K562 treated with DMSO at 1 percent for 48 hours (cell line): ENCODE measurements around the gene KCNE4. TPM values are rescaled to one million over a fixed set of nuclear protein-coding genes. Genes with fewer than 3 reads are reported as not detected.

ENCODE experiments used
- total RNA-seq: library from RNA; unstranded; fragments of 300-600 nt; gene quantifications from 2 replicates; pipeline ENCODE4 v1.2.3, GENCODE V29; 2022; ENCODE audit warnings: low replicate concordance; ENCODE audit errors: extremely low read depth

The KCNE4 gene, protein sequence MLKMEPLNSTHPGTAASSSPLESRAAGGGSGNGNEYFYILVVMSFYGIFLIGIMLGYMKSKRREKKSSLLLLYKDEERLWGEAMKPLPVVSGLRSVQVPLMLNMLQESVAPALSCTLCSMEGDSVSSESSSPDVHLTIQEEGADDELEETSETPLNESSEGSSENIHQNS
- not detected in 2 replicates for total RNA-seq

DNA sequence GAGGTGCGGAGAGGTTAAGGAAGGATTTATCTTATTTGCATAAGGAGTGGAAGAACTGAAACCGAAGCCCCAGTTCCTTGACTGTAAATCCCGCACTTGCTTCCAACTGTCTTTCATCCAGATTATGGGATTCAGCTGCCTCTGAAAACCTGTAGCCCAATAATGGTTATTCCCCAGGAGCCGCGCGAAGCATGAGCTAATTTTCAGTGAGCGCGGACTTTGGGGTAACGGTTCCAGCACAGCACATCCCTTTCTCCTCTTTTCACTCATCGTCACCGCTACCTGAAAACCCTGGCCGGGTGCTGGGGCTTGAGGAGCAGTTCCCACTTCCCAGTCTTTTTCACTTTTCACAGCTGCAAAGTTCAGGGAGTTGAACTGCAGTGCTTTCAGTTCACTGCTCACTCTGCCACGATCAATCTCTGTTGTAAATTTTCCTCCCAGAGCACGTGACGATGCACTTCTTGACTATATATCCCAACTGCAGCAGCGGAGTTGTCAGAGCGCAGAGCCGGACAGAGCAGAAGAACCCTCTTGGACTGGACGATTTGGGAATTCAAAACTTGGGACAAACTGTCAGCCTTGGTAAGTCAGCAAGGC is at the start of gene KCNE4:
KCNE4 (plus strand) TSS at position 498 of the 597 bp plus-strand sequence. CDS start 641 bp downstream, outside the sequence.

Other genes starting within 250 kb of the KCNE4 start
- gene ACSL3, start 191.2 kb upstream of the KCNE4 start, total RNA-seq: not detected in 2 replicates